DOHH2 (cell line): ENCODE results near the gene ADAMTS9.

Experiments used
- EZH2phosphoT487 ChIP-seq: fragments of 200-600 bp; sonication (generic); IDR thresholded peaks from 2 replicates; pipeline ENCODE4 v1.6.1; 2017; ENCODE audit warnings: borderline replicate concordance, mild to moderate bottlenecking, antibody characterized with exemption, low read length, moderate library complexity, mixed read lengths
- TF ChIP-seq, protein P1 (sequence below): fragments of 200-600 bp; sonication (generic); IDR thresholded peaks from one replicate; pipeline ENCODE4 v1.5.1; 2014; ENCODE audit warnings: antibody characterized with exemption, mild to moderate bottlenecking, low read depth, low read length; ENCODE audit not compliant: poor library complexity, severe bottlenecking

DNA sequence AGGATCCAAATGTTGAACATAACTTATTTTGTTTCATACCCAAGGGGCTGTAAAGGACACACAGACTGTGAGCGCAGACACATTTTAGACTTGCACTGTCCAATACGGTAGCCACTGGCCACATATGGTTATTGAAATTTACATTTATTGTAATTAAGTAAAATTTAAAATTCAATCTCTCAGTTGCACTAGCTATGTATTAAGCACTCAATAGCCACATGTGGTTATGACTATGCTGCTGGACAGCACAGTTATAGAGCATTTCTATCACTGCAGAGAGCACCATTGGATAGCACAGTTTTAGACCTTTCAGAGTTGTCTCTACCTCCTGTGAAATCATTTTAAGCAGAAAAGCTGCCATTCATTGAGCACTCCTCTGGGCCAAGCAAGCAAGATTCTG is 204.3 kb downstream of the ADAMTS9 start:
- TF ChIP-seq, protein P1, sequence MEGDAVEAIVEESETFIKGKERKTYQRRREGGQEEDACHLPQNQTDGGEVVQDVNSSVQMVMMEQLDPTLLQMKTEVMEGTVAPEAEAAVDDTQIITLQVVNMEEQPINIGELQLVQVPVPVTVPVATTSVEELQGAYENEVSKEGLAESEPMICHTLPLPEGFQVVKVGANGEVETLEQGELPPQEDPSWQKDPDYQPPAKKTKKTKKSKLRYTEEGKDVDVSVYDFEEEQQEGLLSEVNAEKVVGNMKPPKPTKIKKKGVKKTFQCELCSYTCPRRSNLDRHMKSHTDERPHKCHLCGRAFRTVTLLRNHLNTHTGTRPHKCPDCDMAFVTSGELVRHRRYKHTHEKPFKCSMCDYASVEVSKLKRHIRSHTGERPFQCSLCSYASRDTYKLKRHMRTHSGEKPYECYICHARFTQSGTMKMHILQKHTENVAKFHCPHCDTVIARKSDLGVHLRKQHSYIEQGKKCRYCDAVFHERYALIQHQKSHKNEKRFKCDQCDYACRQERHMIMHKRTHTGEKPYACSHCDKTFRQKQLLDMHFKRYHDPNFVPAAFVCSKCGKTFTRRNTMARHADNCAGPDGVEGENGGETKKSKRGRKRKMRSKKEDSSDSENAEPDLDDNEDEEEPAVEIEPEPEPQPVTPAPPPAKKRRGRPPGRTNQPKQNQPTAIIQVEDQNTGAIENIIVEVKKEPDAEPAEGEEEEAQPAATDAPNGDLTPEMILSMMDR: no peak
- TF ChIP-seq EZH2phosphoT487: no peak
